Spleen (tissue), 7 donors: ENCODE measurements around the gene PLK5.

Source experiments
- CTCF ChIP-seq, 11 experiments: fragments of 200-600 bp in 7 of 11; fragments of 450-650 bp in 4 of 11; sonication (generic) in 4 of 11; IDR thresholded peaks in 8 of 11; conservative IDR thresholded peaks in 3 of 11; 1 replicate in 7 of 11; 2 replicates in 4 of 11; pipeline versions ENCODE4 v1.4.0 to v1.8.0; 2016 to 2021; ENCODE audit warnings: antibody characterized with exemption in 11 of 11, inconsistent platforms in 4 of 11, mild to moderate bottlenecking in 1 of 11
- POLR2AphosphoS5 ChIP-seq, 3 donors: sonication (generic); formaldehyde crosslinking; IDR thresholded peaks; one replicate each; pipeline ENCODE4 v1.5.1; 2017; ENCODE audit warnings: antibody characterized with exemption in 3 of 3
- donor health status: DM: no; HTN: no; CAD: no; lungs with moderate emphysema.
- donor health status: DM: no; HTN: no; CAD: no.
- donor health status: DM: no; HTN: no; CAD: no.

- TF ChIP-seq CTCF (IDR thresholded peaks at IDR 0.05 in 8 of 11, conservative IDR thresholded peaks at IDR 0.05 in 3 of 11): no peak
- no peak for TF ChIP-seq POLR2AphosphoS5 (IDR thresholded peaks at IDR 0.05)
These were observed 34.7 kb downstream of the PLK5 start for GRCh38 chr19:1558552-1558951.
